Activated T-helper 2 cell treated with anti-CD3 and anti-CD28 coated beads, Interferon-gamma antibody, Interleukin-2, Interleukin-4, amounts not matched to agents 10 μg/mL and 5 μg/mL and 100 μg/mL, durations not matched to agents 14 hours and 24 hours and 36 hours (primary cell): ENCODE measurements around the gene ROMO1. TPM values are rescaled to one million over a fixed set of nuclear protein-coding genes. Genes with fewer than 3 reads are reported as not detected.
A peak's percentile ranks its signal among the peaks of the same experiment; 100 is the strongest.
"Not testable (repeated sequence)": the region's sequence is repeated elsewhere in the genome, so short reads cannot be mapped to it uniquely, and the experiment has no call there.

ENCODE experiments used
- DNase-seq: peaks from one replicate; pipeline ENCODE4 v3.0.0; 2021; ENCODE audit warnings: low spot score
- H3K27ac Mint-ChIP-seq: one replicate; pipeline ENCODE4 v1.8.0; 2021; ENCODE audit warnings: mixed read lengths
- H3K27me3 Mint-ChIP-seq: one replicate; pipeline ENCODE4 v1.8.0; 2021; ENCODE audit warnings: low read depth, mixed read lengths
- H3K36me3 Mint-ChIP-seq: one replicate; pipeline ENCODE4 v1.8.0; 2021; ENCODE audit warnings: low read depth, mixed read lengths
- H3K4me1 Mint-ChIP-seq: one replicate; pipeline ENCODE4 v1.8.0; 2021; ENCODE audit warnings: low read depth, mixed read lengths
- H3K4me3 Mint-ChIP-seq: one replicate; pipeline ENCODE4 v1.8.0; 2021; ENCODE audit warnings: low read depth, mild to moderate bottlenecking, moderate library complexity, mixed read lengths
- H3K9me3 Mint-ChIP-seq: one replicate; pipeline ENCODE4 v1.8.0; 2021; ENCODE audit warnings: mixed read lengths
- intact Hi-C: fragments of 100-400 bp; cut with micrococcal nuclease; formaldehyde crosslinking; loops from one replicate; pipeline ENCODE4 v1.15.1; 2023
- total RNA-seq: library from RNA; stranded (reverse); gene quantifications from 2 replicates; pipeline ENCODE4 v1.2.3, GENCODE V29; 2022

The ROMO1 gene
- total RNA-seq, 1 donor from 2014 or later: 98.4 TPM

GRCh38 chr20:35741892-35742740, 42.9 kb downstream of the ROMO1 start, which contains the start of gene RBM39:
Gene RBM39, minus strand, starts transcription at chr20:35742260. Its CDS starts 1,386 bp downstream, at chr20:35740874.
- peak; percentile 100 for DNase-seq
- Mint-ChIP-seq H3K4me1 (peaks cover 34% of the 10 kb centered on the region), H3K36me3 (peaks cover 45% of the 10 kb centered on the region), H3K27me3 (no peaks in the 10 kb centered on the region), H3K27ac (peak within 1 kb of the TSS; percentile 99), H3K9me3 (no peaks in the 10 kb centered on the region), H3K4me3 (peak within 1 kb of the TSS; percentile 97)
- intact Hi-C loops: loop anchor here (1.0 to 5.0 kb wide), 8 partner anchors 29 to 650 kb away; partner anchors contain the start of genes CEP250, CPNE1, NFS1 and RBM12

DNA sequence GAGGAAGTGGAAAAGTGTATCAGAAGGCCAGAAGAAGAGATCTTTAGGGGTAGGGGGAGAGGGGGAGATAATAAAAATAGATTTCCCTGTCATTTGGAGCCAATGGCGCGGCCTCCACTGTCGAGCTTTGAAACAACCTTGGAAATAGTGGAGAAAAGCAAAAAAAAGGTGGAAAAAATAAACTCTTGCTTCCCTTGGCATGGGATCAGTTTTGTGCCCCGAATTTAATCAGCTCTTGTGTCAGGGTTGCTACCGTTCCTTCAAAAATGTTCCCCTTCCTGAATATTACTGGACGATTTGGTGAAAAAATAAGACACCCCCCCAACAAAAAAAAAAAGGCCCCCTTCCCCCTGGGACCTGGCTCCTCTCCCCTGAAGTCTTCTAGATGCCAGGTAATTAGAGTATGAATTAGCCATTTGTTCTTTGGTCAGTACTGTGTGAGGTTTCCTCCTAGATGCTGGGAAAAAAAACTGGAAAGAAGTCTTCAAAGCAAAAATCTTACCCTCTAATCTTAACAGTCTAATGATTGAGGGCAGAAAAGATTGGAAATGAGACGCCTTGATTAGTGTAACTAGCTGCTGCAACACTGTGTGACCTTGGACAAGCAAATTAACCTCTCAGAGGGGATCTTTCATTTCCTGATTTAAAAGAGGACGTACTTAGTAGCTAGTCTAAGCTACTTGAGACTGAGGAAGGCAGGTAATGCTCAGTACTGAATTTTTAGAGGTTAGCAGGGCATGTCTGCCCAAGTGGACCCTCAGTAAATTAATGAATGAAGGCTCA, 43.7 kb downstream of the ROMO1 start:
- H3K27me3 Mint-ChIP-seq: no peaks in the 10 kb centered on the region
- peak overlapping the region; percentile 97 for H3K4me3 Mint-ChIP-seq
- peaks cover 34% of the 10 kb centered on the region for H3K4me1 Mint-ChIP-seq
- H3K9me3 Mint-ChIP-seq: no peaks in the 10 kb centered on the region
- H3K27ac Mint-ChIP-seq: peak overlapping the region; percentile 99
- DNase-seq: no peak
- intact Hi-C loops: loop anchor here (1.0 to 5.0 kb wide), 8 partner anchors 28 to 651 kb away; partner anchors contain the start of genes CEP250, CPNE1, NFS1 and RBM12
- peaks cover 37% of the 10 kb centered on the region for H3K36me3 Mint-ChIP-seq

DNA sequence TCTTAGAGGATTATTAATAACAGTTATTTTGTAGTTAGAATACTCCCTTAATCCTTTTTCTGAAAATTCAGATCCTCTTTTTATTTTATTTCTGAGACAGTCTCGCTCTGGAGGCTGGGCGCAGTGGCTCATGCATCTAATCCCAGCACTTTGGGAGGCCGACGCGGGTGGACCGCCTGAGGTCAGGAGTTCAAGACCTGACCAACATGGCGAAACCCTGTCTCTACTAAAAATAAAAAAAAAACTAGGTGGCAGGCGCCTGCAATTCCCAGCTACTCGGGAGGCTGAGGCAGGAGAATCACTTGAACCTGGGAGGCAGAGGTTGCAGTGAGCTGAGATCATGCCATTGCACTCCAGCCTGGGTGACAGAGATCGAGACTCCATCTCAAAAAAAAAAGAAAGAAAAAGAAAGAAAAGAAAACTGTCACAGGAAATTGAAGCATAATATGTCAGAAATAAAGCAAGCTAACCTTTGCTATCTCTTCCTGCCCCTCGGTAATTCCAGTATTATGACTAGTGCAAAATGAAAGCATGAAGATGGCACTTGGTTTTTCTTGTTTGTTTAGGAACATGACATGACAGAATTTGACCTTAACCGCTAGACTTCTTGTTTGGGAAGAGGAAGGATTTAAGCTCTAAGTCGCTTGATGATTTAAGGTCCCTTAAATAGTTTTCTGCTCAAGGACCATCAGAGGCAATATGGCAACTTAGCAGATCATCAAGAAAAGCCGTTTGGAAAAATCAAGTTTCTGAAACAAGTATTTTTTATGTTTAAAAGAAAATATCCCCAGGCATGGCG, 44.7 kb downstream of the ROMO1 start:
- peak overlapping the region; percentile 97 for H3K4me3 Mint-ChIP-seq
- no peaks in the 10 kb centered on the region for H3K9me3 Mint-ChIP-seq
- no peaks in the 10 kb centered on the region for H3K27me3 Mint-ChIP-seq
- intact Hi-C loops: loop anchor here (2.0 to 5.0 kb wide), 4 partner anchors 45 to 652 kb away; partner anchors contain the start of genes CEP250, NFS1, ROMO1 and TRPC4AP
- peaks cover 25% of the 10 kb centered on the region for H3K4me1 Mint-ChIP-seq
- DNase-seq: no peak
- H3K27ac Mint-ChIP-seq: peak overlapping the region; percentile 99
- peaks cover 28% of the 10 kb centered on the region for H3K36me3 Mint-ChIP-seq

DNA sequence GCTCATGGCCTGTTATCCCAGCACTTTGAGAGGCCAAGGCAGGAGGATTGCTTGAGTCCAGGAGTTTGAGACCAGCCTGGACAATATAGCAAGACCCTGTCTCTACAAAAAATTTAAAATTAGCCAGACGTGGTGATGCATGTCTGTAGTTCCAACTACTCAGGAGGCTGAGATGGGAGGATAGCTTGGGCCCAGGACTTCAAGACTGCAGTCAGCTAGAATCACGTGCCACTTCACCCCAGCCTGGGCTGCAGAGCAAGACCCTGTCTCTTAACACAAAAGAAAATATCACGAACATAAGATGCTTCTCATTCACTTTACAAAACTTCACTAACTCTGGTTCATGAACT, 45.3 kb downstream of the ROMO1 start:
- Mint-ChIP-seq H3K4me1 (peaks cover 22% of the 10 kb centered on the region), H3K27ac (peak overlapping the region; percentile 99), H3K4me3 (peak overlapping the region; percentile 97), H3K36me3 (peaks cover 23% of the 10 kb centered on the region)
- not testable (repeated sequence) for H3K9me3 Mint-ChIP-seq, H3K27me3 Mint-ChIP-seq, DNase-seq
- intact Hi-C loops: loop anchor here (5.0 kb wide), 2 partner anchors 138 to 652 kb away; partner anchors contain the start of gene TRPC4AP

Other genes with a start within 250 kb of the ROMO1 start
- gene CEP250, start 243.8 kb upstream of the ROMO1 start, total RNA-seq: 51.0 and 54.6 TPM in 2 replicates
- gene C20orf173, start 169.8 kb upstream of the ROMO1 start, total RNA-seq: not detected in 2 replicates
- gene ERGIC3, start 157.3 kb upstream of the ROMO1 start, total RNA-seq: 141 and 143 TPM in 2 replicates
- 6.9 and 11.8 TPM in 2 replicates for gene SPAG4, start 83.6 kb upstream of the ROMO1 start, total RNA-seq
- gene CPNE1, start 34.5 kb upstream of the ROMO1 start, total RNA-seq: 342 and 347 TPM in 2 replicates
- 147 and 148 TPM in 2 replicates for gene RBM12, start 34.5 kb upstream of the ROMO1 start, total RNA-seq
- 39.1 and 39.8 TPM in 2 replicates for gene NFS1, start 53 bp upstream of the ROMO1 start, total RNA-seq
- 358 and 360 TPM in 2 replicates for gene RBM39, start 42.9 kb downstream of the ROMO1 start, total RNA-seq
- gene PHF20, start 72.6 kb downstream of the ROMO1 start, total RNA-seq: 55.1 and 64.3 TPM in 2 replicates